HUDEP-2 (cell line): ENCODE measurements around the gene CHD8.

ENCODE experiments used
- DNase-seq, 76 experiments: peaks; one replicate each; lab custom pipeline; 2025; ENCODE audit not compliant: unreplicated experiment in 76 of 76; lab: John Stamatoyannopoulos, UW

CHD8 gene

GRCh38 chr14:21440859-21441258 lies 15.1 kb downstream of the CHD8 start:
- DNase-seq: peak in 5 of 76 experiments; percentile 3 to 27 (median 9)

- DNase-seq: peak; percentile 30 to 98 (median 94)
Measured at GRCh38 chr14:21437063-21437901, 18.6 kb downstream of the CHD8 start.

DNA sequence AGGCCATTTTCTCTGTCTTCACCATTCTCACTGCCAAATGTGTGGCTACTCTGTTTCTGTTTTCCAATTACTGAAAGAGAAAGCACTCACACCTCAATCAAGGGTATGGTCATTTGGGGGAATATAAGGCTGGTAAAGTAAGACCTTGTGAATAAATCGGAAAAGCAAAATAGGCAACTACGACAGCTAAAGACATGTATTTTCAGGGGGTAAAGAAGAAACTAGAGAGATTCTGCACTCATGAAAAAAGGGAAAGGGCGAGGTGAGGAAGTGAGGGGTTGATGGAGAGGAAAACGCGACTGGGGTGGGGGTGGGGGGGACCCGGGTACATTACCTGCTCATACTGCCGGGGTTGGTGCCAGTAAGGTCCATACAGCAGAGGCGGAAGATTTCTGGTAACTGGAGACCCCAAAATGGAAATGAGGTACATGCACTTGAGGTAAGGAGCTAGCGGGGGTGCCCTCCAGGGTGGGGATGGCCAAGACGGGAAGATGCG lies 19.3 kb downstream of the CHD8 start:
- no peak for DNase-seq

GRCh38 chr14:21431126-21431525 lies 24.8 kb downstream of the CHD8 start:
- no peak for DNase-seq

DNA sequence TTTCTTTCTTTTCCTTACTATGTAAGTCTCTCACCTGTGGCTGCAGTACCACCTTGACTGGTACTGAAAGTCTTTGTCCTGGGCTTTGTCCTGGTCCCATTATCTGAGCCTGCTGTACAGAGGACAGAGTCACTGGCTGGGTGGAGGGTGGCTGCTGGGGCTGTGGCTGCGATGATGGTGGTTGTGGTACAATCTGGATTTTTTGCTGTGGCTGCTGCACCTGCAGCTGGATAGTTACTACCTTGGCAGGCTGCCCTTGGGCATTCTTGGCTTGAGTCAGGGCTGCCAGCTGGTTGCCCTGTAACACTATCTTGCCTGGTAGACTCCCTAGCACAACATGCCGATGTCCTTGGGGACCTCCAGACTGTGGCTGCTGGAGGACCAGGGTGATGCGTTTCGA lies 27.0 kb downstream of the CHD8 start:
- DNase-seq: peak in 1 of 76 experiments; percentile 8

- DNase-seq: no peak
Measured at GRCh38 chr14:21426692-21427091, 29.2 kb downstream of the CHD8 start.

DNA sequence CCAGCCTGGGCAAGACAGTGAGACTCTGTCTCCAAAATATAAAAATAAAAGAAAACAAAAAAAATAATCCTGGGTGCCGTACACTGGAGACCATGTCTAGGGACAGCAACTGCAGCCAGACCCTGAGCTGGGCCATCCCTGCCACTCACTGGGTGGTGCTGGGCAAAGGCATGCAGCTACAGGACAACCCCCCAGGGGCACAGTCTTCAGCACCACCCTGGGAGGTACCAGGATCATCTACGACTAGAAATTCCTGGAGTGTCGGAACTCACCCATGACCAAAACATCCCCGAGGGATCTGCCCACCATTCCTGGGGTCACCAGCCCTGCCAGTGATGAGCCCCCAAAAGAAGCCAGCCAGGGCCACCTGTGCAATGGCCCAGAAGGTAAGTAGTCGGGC lies 36.4 kb downstream of the CHD8 start:
- DNase-seq: no peak

- DNase-seq: no peak
Measured at GRCh38 chr14:21415329-21415728, 40.6 kb downstream of the CHD8 start.

DNA sequence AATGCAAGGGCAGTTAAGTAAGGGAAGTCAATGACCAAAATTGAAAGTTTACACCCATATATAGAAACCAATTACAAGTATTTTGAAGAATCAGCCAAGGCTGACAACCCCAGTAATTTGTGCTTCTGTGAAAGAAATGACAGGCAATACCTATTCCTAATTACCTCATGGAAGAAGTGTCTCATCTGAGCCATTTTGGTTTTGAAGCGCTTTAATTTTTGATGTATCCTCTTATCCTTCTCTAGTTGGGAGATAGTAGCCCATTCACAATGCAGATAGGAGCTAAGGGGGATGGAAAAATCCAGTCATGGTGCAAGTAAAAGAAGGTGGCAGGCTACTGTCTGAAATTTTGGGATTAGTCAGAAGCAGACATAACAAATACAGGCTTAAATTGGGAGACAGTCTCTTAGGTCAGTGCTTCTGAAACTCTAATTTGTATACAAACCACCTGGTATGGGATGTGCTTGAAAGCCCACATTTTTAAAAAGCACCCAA lies 41.7 kb downstream of the CHD8 start:
- DNase-seq: no peak

GRCh38 chr14:21408147-21408546 lies 47.8 kb downstream of the CHD8 start:
- DNase-seq: no peak

GRCh38 chr14:21406213-21406612 lies 49.7 kb downstream of the CHD8 start:
- no peak for DNase-seq

- no peak for DNase-seq
Measured at GRCh38 chr14:21405097-21405496, 50.8 kb downstream of the CHD8 start.

- DNase-seq: no peak
Measured at GRCh38 chr14:21399311-21399870, 56.5 kb downstream of the CHD8 start.

GRCh38 chr14:21398901-21399300 lies 57.0 kb downstream of the CHD8 start:
- DNase-seq: no peak

- no peak for DNase-seq
Measured at GRCh38 chr14:21395450-21395849, 60.5 kb downstream of the CHD8 start.

DNA sequence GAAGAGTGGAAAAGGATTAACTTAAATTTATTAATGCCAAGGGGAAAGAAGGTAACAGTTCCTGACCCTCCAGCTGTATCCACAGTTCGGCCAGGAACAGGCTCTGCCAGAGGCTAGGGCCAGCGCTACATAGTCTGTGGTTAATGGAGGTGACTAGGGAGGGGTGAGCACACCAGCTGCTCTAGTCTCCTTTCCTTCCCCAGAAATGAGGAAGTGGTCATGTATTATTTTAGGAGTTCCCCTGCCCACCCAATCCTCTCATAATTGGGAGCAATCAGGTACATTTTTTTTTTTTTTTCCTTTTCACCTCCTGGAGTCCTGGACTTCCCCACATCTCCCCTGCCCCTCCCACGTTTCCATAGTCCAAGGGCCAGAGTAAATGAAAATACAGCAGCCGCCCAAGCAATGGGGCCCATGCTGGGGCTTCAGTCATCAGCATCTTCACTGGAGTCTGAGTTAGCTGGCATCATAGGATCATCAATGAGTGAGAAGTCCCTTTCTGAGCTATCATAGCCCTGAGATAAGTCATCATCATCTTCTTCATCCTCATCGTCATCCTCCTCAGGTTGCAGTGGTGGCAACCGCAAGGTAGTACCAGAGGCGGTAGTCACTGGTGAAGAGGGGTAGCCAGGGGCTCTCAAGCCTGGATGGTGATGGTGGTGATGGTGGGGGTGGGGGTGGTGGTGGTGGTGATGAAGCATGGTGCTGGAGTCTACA lies 70.6 kb downstream of the CHD8 start:
- peak in 2 of 76 experiments; percentile 4 to 6 for DNase-seq

DNA sequence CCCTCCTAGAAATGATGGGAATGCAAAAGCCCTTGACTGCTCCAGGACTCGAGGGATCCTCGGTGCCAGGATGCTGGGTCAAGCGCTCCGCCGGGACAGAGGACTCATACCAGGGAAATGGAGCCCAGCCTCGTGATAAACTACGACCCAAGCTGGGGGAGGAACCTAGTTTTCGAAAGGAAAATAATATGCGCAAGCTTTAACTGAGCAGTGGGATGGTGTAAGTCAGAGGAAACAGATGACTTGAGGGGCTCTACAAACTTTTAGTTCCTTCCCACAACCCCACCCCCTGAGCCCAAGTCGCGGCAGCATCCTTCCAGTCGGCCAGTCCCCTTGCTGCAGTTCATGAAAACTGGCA lies 71.5 kb downstream of the CHD8 start:
- DNase-seq: peak in 4 of 76 experiments; percentile 28 to 40 (median 35)

GRCh38 chr14:21383848-21384493 lies 72.0 kb downstream of the CHD8 start, which contains the start of gene SUPT16H:
TSS of gene SUPT16H (minus strand) at chr14:21384019. CDS start at chr14:21383927, 92 bp downstream.
- peak in 75 of 76 experiments; percentile 24 to 97 (median 91) for DNase-seq

- DNase-seq: peak in 36 of 76 experiments; percentile 1 to 65 (median 21)
Measured at GRCh38 chr14:21382886-21383847, 72.8 kb downstream of the CHD8 start.
